NCI-H748 treated with DMSO at 0.1 percent for 48 hours (cell line): ENCODE data around the gene KCNQ1.

Experiments
- DNase-seq: peaks from one replicate; lab custom pipeline; 2025; lab: John Stamatoyannopoulos, UW

KCNQ1 gene

DNA sequence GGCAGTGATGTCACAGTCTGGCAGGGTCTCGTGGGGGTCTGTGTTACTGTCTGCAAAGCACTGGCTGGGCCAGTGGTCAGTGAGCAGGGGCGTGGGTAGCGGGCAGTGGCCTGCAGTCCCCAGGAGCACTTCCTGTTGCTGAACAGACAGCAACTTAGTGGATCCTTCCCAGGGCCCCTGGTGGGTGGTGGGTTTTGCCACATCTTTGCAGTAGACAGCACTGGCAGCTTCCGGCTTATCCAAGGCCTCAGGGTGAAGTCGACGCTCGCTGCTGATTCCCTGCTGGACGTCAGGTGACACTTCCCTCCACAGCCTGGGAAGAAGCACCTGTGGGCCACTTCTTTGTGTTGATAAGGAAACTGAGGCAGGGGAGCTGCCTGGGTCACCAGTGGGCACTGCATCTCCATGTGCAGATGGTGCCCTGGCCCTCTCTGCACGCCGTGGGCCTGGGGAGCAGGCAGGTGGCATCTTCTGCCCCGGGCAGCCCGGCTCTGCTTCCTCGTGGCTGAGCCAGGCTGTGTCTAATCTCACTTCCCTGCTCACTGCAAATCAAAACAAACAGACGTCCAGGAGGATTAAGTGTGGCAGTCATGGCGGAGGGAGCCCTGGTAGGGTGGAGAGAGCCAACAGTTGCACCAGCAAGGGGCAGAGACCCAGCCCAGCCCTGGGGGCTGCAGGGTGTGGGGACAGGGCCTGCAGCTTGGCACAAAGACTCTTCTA is 79.8 kb downstream of the KCNQ1 start:
- DNase-seq = no peak

GRCh38 chr11:2525166-2525861 is 80.5 kb downstream of the KCNQ1 start:
- DNase-seq = no peak

- DNase-seq = no peak
These were observed 81.4 kb downstream of the KCNQ1 start for GRCh38 chr11:2525941-2526807.

DNA sequence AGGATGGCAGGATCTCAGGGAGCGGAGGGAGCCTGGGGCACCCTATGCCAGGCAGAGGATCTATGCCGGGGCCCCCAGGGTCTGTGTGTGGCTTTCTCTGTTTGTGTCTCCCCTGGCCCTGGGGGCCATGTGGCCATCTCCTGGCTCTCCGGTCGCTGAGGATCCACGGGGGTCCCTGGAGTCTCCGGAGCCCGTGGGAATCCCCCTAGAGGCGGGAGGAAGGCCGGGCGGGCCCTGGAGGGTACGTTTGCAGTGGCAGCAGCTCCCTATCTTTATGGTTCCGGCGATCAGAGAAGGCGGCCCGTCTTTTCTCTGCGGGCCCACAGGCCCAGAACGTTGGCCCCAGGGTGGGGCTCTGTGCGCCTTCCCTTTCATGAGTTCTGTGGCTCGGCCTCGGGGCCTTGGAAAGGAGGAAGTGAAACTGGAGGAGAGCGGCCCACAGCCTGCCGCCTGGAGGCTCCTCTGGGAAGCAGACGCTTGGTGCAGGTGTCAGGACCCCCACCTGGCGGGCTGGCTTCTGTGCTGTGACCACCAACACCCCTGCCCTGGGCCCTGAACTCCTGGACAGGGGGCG is 82.1 kb downstream of the KCNQ1 start:
- DNase-seq = no peak

DNA sequence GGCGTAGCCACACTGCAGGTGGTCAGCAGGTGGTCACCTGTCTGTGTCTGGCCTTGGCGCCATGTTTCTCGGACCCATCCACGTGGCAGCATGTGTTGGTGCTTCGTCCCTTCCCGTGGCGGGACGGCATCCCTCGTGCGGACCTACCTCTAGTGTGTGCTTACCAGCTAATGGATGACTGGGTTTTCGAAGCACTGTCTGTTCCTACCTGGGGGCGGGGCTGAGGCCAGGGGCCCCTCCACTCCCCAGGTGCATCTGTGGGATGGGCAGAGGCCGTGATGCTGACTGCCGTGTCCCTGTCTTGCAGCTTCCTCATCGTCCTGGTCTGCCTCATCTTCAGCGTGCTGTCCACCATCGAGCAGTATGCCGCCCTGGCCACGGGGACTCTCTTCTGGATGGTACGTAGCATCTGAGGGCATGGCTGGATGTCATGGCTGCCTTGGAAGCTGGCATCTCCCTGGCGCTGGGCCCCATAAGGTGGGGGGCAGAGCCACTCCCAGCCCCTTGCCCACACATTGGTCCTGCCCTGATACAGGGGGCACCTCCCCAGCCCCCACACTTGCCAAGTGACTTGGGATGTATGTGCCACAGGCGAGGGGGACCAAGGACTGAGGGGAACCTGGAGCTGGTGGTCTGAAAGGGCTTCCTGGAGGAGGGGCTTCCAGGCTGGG is 82.9 kb downstream of the KCNQ1 start:
- no peak for DNase-seq

- DNase-seq = no peak
These were observed 83.7 kb downstream of the KCNQ1 start for GRCh38 chr11:2528301-2529050.

DNA sequence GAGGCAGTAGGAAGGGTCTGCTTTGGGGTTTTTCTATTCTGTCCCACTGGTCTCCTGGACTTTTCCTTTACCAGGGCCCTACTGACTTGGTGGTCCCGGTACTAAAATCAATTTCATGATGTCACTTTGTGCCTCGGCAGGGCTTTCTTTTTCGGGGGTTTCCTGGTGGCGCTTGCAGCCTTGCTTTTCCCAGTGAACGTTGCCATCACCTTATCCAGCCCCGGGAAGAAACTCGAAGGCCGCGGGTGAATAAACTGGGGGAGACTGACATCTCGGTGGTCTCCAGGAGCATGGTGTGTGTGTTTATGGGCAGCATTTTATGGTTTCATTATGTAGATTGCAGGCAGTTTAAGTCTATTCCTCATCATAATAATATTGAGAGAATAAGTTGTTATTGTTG is 84.4 kb downstream of the KCNQ1 start:
- no peak for DNase-seq

GRCh38 chr11:2529636-2530035 is 84.8 kb downstream of the KCNQ1 start:
- DNase-seq = no peak

DNA sequence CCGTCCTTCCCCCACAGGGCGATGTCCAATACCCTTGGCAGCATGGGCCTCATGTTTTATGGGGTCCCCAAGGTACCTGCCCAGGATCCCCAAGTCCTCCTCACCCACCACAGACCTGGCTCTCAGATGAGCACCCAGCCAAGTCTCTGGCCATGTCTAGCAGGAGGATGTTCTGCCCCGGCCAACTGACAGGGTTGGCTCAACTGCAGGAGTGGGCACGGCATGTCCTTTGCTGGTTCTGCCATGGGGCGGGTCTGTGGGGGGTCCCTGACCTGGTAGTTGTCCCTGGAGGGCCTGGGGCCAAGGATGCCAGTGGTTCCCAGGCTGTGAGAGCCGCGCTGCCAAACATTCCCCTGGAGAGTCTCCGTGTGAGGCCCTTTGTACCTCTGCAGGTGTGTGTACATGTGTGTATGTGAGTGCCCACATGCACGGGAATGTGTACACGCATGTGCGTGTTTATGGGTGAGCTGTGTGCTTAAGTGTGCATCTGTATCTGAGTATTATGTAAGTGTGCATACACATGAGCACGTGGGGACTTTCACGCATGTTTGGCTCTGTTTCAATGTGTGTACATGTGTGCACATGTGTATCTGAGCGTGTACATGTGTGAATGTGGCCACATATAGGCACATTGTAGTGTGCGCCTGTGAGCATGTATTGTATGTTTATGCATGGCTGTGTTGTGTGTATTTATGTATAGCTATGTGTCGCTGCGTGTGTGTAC is 85.5 kb downstream of the KCNQ1 start:
- DNase-seq = no peak

- no peak for DNase-seq
These were observed 86.0 kb downstream of the KCNQ1 start for GRCh38 chr11:2530855-2531200.

GRCh38 chr11:2531277-2531986 is 86.6 kb downstream of the KCNQ1 start:
- peak; percentile 3 for DNase-seq

GRCh38 chr11:2531987-2532703 is 87.3 kb downstream of the KCNQ1 start:
- no peak for DNase-seq

- peak; percentile 70 for DNase-seq
These were observed 88.1 kb downstream of the KCNQ1 start for GRCh38 chr11:2532704-2533586.

DNA sequence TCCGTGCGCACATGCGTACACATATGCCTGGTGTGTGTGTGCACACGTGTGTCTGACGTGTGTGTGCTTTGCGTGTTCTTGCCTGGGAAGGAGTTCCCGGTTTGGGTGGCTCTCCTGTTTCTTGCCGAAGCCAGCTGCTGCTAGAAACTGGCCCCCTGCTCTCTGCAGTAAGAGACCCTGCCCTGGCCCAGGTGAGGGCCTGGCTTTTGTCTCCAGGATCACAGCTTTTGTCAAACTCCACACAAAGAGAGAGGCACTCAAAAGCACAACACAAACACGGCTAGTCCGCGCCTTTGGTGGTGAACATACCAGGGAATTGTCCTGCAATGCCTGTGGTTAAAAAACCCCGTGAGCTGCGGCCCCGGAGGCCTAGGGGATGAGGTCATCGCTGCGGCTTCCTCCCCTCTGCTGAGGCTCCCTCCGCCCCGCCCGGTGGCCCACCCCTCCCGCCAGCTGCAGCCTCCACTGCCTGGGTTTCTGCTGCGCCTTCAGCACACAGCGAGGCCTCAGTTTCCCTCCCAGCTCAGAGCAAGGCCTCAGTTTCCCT is 88.9 kb downstream of the KCNQ1 start:
- DNase-seq = no peak

- DNase-seq = no peak
These were observed 89.5 kb downstream of the KCNQ1 start for GRCh38 chr11:2534134-2534956.

DNA sequence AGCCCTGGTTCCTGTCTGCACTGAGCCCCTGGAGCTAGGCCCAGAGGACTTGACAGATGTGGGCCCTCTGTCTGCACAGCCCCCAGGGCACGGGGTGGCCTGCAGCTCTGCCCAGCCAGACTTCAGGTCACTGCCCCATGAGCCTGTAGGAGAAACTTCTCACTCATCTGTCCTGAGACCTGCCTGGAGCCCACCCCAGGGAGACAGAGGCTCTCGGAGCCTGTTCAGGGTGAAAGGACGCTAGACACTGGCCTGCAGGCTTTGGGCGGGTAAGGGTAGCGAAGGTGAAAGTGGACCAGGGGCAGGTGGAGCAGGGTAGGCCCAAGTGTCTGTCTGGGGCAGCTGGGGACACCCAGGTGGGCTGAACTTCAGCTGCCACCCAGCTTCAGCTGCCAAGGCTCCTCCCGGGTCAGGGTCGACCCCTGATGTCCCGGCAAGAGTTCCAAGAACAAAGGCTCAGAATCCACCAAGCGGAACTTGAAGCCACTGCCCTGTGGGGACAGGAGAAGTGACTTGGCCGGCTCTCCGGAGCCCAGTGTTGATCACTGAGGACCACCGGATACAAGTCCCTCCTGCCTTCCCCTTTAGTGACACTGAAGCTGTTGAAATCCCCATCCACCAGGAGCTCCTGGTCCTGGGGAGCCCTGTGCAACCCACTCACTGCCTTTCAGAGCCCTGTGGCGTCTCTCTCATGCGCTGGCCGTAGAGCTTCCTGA is 90.3 kb downstream of the KCNQ1 start:
- DNase-seq = no peak
